ENCODE data around the gene ANAPC2. TPM values are rescaled to one million over a fixed set of nuclear protein-coding genes. Genes with fewer than 3 reads are reported as not detected.

ANAPC2 gene
- polyA plus RNA-seq, 3 donors: 35.5 to 56.7 (median 49.2) TPM

DNA sequence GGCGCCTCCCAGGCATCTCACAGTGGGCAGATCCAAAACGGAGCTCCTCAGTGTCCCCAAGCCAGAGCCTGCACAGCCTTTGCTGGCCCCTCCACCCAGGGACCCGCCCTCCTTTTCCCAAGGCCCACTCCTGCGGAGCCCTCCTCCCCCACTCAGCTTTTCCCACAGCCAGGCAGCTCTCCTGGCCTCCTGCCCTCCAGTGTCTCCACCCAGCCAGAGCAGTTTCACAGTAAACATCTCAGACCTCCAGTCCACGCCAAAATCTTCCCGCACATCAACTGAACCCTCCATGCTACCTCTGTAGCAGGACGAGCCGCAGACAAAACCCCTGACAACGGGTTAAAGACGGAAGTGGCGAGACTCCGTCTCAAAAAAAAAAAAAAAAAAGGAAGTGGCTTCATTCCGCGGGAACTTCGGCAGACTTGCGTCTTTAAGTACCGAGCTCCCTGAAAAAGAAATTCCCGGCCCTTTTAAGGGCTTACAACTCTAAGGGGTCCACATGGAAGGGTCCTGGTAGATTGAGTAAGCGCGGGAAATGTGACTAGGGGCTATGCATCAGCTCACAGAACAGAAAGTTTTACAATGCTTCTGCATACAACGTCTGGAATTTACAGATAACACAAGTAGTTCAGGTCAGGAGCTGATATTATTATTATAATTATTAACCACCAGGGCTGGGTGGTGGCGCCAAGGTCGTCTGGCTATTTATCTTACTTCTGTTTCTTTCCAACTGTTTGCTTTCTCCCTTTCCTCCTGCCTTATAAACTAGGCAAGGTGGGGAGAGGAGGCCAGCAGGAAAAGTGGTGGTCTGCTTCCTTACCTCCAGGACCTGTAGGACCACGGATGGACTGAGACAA, 60.8 kb downstream of the ANAPC2 start:
- no peak for DNase-seq (ENCODE audit: extremely low read depth in 1 of 11, low read depth in 9 of 11, low spot score in 4 of 11)

- DNase-seq (ENCODE audit: extremely low read depth in 1 of 11, low read depth in 9 of 11, low spot score in 4 of 11): no peak
Measured at GRCh38 chr9:137126786-137127185, 61.6 kb downstream of the ANAPC2 start.

Other genes with a start within 250 kb of the ANAPC2 start
- gene FBXW5, start 243.8 kb downstream of the ANAPC2 start, polyA plus RNA-seq (ENCODE audit: insufficient read length in 3 of 3): 10 to 100 TPM; 33.7 to 58.7 (median 54.3) TPM
- 1 to 10 TPM in 1 of 3 donors, under 1 TPM in 2; 0.44 to 1.4 (median 0.57) TPM for gene C8G, start 243.3 kb downstream of the ANAPC2 start, polyA plus RNA-seq (ENCODE audit: insufficient read length in 3 of 3)
- 10 to 100 TPM; 17.8 to 47.3 (median 24.5) TPM for gene LCN12, start 236.3 kb downstream of the ANAPC2 start, polyA plus RNA-seq (ENCODE audit: insufficient read length in 3 of 3)
- gene PTGDS, start 211.1 kb downstream of the ANAPC2 start, polyA plus RNA-seq (ENCODE audit: insufficient read length in 3 of 3): 100 to 1,000 TPM in 1 of 3 donors, 10 to 100 TPM in 2; 42.1 to 113 (median 66.3) TPM
- under 1 TPM; 0.14 to 0.40 (median 0.39) TPM for gene LCNL1, start 205.6 kb downstream of the ANAPC2 start, polyA plus RNA-seq (ENCODE audit: insufficient read length in 3 of 3)
- 10 to 100 TPM; 23.7 to 40.2 (median 39.3) TPM for gene PAXX, start 196.1 kb downstream of the ANAPC2 start, polyA plus RNA-seq (ENCODE audit: insufficient read length in 3 of 3)
- under 1 TPM; 0.37 to 0.75 (median 0.39) TPM for gene CLIC3, start 192.0 kb downstream of the ANAPC2 start, polyA plus RNA-seq (ENCODE audit: insufficient read length in 3 of 3)
- 10 to 100 TPM; 43.4 to 66.6 (median 61.6) TPM for gene ABCA2, start 160.3 kb downstream of the ANAPC2 start, polyA plus RNA-seq (ENCODE audit: insufficient read length in 3 of 3)
- under 1 TPM; 0.07 to 0.15 (median 0.12) TPM for gene FUT7, start 156.5 kb downstream of the ANAPC2 start, polyA plus RNA-seq (ENCODE audit: insufficient read length in 3 of 3)
- 10 to 100 TPM; 12.9 to 38.4 (median 31.5) TPM for gene NPDC1, start 142.4 kb downstream of the ANAPC2 start, polyA plus RNA-seq (ENCODE audit: insufficient read length in 3 of 3)
- gene ENTPD2, start 134.5 kb downstream of the ANAPC2 start, polyA plus RNA-seq (ENCODE audit: insufficient read length in 3 of 3): 1 to 10 TPM; 4.3 to 5.3 (median 4.7) TPM
- 1 to 10 TPM; 6.6 to 9.2 (median 6.8) TPM for gene SAPCD2, start 118.0 kb downstream of the ANAPC2 start, polyA plus RNA-seq (ENCODE audit: insufficient read length in 3 of 3)
- gene UAP1L1, start 111.0 kb downstream of the ANAPC2 start, polyA plus RNA-seq (ENCODE audit: insufficient read length in 3 of 3): 1 to 10 TPM; 4.9 to 9.2 (median 5.7) TPM
- gene MAN1B1, start 101.6 kb downstream of the ANAPC2 start, polyA plus RNA-seq (ENCODE audit: insufficient read length in 3 of 3): 10 to 100 TPM; 46.1 to 62.1 (median 55.3) TPM
- 10 to 100 TPM; 15.2 to 30.6 (median 24.7) TPM for gene DPP7, start 73.8 kb downstream of the ANAPC2 start, polyA plus RNA-seq (ENCODE audit: insufficient read length in 3 of 3)
- under 1 TPM in 1 of 3 donors, not detected in 2; 0.34 TPM for gene GRIN1, start 49.4 kb downstream of the ANAPC2 start, polyA plus RNA-seq (ENCODE audit: insufficient read length in 3 of 3)
- under 1 TPM in 1 of 3 donors, not detected in 2; 0.14 TPM for gene LRRC26, start 18.5 kb downstream of the ANAPC2 start, polyA plus RNA-seq (ENCODE audit: insufficient read length in 3 of 3)
- gene TMEM210, start 16.5 kb downstream of the ANAPC2 start, polyA plus RNA-seq (ENCODE audit: insufficient read length in 3 of 3): not detected
- 10 to 100 TPM; 36.9 to 62.9 (median 49.8) TPM for gene SSNA1, start 116 bp upstream of the ANAPC2 start, polyA plus RNA-seq (ENCODE audit: insufficient read length in 3 of 3)
- 10 to 100 TPM; 14.8 to 17.3 (median 16.4) TPM for gene TPRN, start 12.2 kb upstream of the ANAPC2 start, polyA plus RNA-seq (ENCODE audit: insufficient read length in 3 of 3)
- 10 to 100 TPM; 40.2 to 46.4 (median 42.7) TPM for gene TMEM203, start 17.1 kb upstream of the ANAPC2 start, polyA plus RNA-seq (ENCODE audit: insufficient read length in 3 of 3)
- 10 to 100 TPM in 2 of 3 donors, 1 to 10 TPM in 1; 8.2 to 15.1 (median 14.2) TPM for gene NDOR1, start 17.1 kb upstream of the ANAPC2 start, polyA plus RNA-seq (ENCODE audit: insufficient read length in 3 of 3)
- gene RNF208, start 33.7 kb upstream of the ANAPC2 start, polyA plus RNA-seq (ENCODE audit: insufficient read length in 3 of 3): 10 to 100 TPM in 2 of 3 donors, 1 to 10 TPM in 1; 6.0 to 13.3 (median 13.2) TPM
- 10 to 100 TPM in 2 of 3 donors, 1 to 10 TPM in 1; 8.5 to 13.9 (median 12.8) TPM for gene CYSRT1, start 36.6 kb upstream of the ANAPC2 start, polyA plus RNA-seq (ENCODE audit: insufficient read length in 3 of 3)
- gene RNF224, start 38.9 kb upstream of the ANAPC2 start, polyA plus RNA-seq (ENCODE audit: insufficient read length in 3 of 3): 10 to 100 TPM in 2 of 3 donors, 1 to 10 TPM in 1; 7.9 to 15.2 (median 12.0) TPM
- gene SLC34A3, start 42.3 kb upstream of the ANAPC2 start, polyA plus RNA-seq (ENCODE audit: insufficient read length in 3 of 3): 10 to 100 TPM in 2 of 3 donors, 1 to 10 TPM in 1; 5.0 to 13.8 (median 11.6) TPM
- 100 to 1,000 TPM; 331 to 492 (median 358) TPM for gene TUBB4B, start 52.7 kb upstream of the ANAPC2 start, polyA plus RNA-seq (ENCODE audit: insufficient read length in 3 of 3)
- 1 to 10 TPM; 2.2 to 4.2 (median 2.6) TPM for gene STPG3, start 62.7 kb upstream of the ANAPC2 start, polyA plus RNA-seq (ENCODE audit: insufficient read length in 3 of 3)
- gene NELFB, start 66.8 kb upstream of the ANAPC2 start, polyA plus RNA-seq (ENCODE audit: insufficient read length in 3 of 3): 10 to 100 TPM; 49.8 to 62.2 (median 55.2) TPM
- 1 to 10 TPM; 4.4 to 8.9 (median 6.3) TPM for gene TOR4A, start 89.2 kb upstream of the ANAPC2 start, polyA plus RNA-seq (ENCODE audit: insufficient read length in 3 of 3)
- gene NRARP, start 113.7 kb upstream of the ANAPC2 start, polyA plus RNA-seq (ENCODE audit: insufficient read length in 3 of 3): 1 to 10 TPM; 6.8 to 9.0 (median 7.7) TPM
- gene EXD3, start 234.6 kb upstream of the ANAPC2 start, polyA plus RNA-seq (ENCODE audit: insufficient read length in 3 of 3): 10 to 100 TPM; 12.0 to 35.4 (median 16.6) TPM
- gene NOXA1, start 234.8 kb upstream of the ANAPC2 start, polyA plus RNA-seq (ENCODE audit: insufficient read length in 3 of 3): 10 to 100 TPM in 1 of 3 donors, 1 to 10 TPM in 2; 4.8 to 15.9 (median 6.0) TPM